Osteoblast (primary cell): ENCODE measurements around the gene COQ8B. TPM values are rescaled to one million over a fixed set of nuclear protein-coding genes. Genes with fewer than 3 reads are reported as not detected.

Source experiments
- DNase-seq: peaks from one replicate; pipeline ENCODE4 v3.0.0; 2011; ENCODE audit warnings: low spot score, mixed read lengths; ENCODE audit not compliant: insufficient read length; ENCODE audit errors: missing footprints
- H2AFZ ChIP-seq: 2 replicates; pipeline ENCODE4 v1.6.0; 2011; ENCODE audit warnings: mild to moderate bottlenecking, low read length
- H3K27ac ChIP-seq: 2 replicates; pipeline ENCODE4 v1.5.1; 2011; ENCODE audit warnings: mild to moderate bottlenecking, low read depth, low read length, moderate library complexity
- H3K27me3 ChIP-seq: 2 replicates; pipeline ENCODE4 v1.6.0; 2012; ENCODE audit warnings: mild to moderate bottlenecking, control low read depth, inconsistent platforms, low read length, moderate library complexity; ENCODE audit not compliant: insufficient read depth
- H3K36me3 ChIP-seq: 2 replicates; pipeline ENCODE4 v1.5.1; 2011; ENCODE audit warnings: mild to moderate bottlenecking, low read length, control low read depth, moderate library complexity; ENCODE audit not compliant: insufficient read depth
- H3K4me1 ChIP-seq: 2 replicates; pipeline ENCODE4 v1.5.1; 2011; ENCODE audit warnings: mild to moderate bottlenecking, low read length, control low read depth, moderate library complexity; ENCODE audit not compliant: insufficient read depth
- H3K4me2 ChIP-seq: 2 replicates; pipeline ENCODE4 v1.6.0; 2011; ENCODE audit warnings: mild to moderate bottlenecking, low read length; ENCODE audit not compliant: insufficient read depth
- H3K4me3 ChIP-seq: fragments of 200-600 bp; sonication (generic); 3 replicates; pipeline ENCODE4 v1.5.1; 2012; ENCODE audit warnings: mild to moderate bottlenecking, low read length, inconsistent platforms; ENCODE audit not compliant: insufficient read depth
- H3K79me2 ChIP-seq: 2 replicates; pipeline ENCODE4 v1.6.0; 2012; ENCODE audit warnings: mild to moderate bottlenecking, low read length, control low read depth, inconsistent platforms; ENCODE audit not compliant: insufficient read depth
- H3K9me3 ChIP-seq: 2 replicates; pipeline ENCODE4 v1.5.1; 2011; ENCODE audit warnings: low read depth, low read length, control low read depth
- H4K20me1 ChIP-seq: 2 replicates; pipeline ENCODE4 v1.6.0; 2012; ENCODE audit warnings: mild to moderate bottlenecking, low read length, control low read depth; ENCODE audit not compliant: insufficient read depth
- CTCF ChIP-seq: IDR thresholded peaks from 2 replicates; pipeline ENCODE4 v1.5.1; 2011; ENCODE audit warnings: mild to moderate bottlenecking, low read depth, low read length, moderate library complexity; ENCODE audit errors: extremely low read depth
- total RNA-seq: library from RNA; depleted of rRNA; stranded (reverse); fragments of >200 nt; gene quantifications from 2 replicates; pipeline ENCODE4 v1.2.3, GENCODE V29; 2012

Gene COQ8B
- total RNA-seq, 1 donor: 32.9 TPM

DNA sequence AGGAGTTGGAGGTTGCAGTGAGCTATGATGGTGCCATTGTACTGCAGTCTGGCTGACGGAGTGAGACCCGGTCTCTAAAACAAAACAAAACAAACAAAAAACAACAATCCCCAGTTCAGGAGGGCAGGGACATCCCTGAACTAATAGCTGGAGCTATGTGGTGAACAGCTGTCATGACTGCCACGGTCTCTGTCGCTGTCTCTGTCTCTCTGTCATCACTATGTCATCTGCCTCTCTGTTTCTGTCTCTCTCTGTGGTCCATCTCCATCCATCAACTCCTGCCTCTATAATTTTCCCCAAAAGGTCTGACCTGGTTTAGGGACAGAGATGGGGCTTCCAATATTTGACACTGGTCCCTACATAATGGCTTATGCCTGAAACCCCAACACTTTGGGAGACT is 7.6 kb upstream of the COQ8B start:
- no peak for TF ChIP-seq CTCF
- no peak overlapping the region for H3K4me2 ChIP-seq
- H3K4me1 ChIP-seq: peaks cover 24% of the 10 kb centered on the region
- H3K27ac ChIP-seq: no peak overlapping the region
- peaks cover 62% of the 10 kb centered on the region for H3K79me2 ChIP-seq
- no peaks in the 10 kb centered on the region for H3K9me3 ChIP-seq
- no peaks in the 10 kb centered on the region for H3K27me3 ChIP-seq
- H4K20me1 ChIP-seq: peaks cover 14% of the 10 kb centered on the region
- peaks cover 40% of the 10 kb centered on the region for H3K36me3 ChIP-seq
- DNase-seq: no peak
- no peak overlapping the region for H2AFZ ChIP-seq
- no peak overlapping the region for H3K4me3 ChIP-seq

DNA sequence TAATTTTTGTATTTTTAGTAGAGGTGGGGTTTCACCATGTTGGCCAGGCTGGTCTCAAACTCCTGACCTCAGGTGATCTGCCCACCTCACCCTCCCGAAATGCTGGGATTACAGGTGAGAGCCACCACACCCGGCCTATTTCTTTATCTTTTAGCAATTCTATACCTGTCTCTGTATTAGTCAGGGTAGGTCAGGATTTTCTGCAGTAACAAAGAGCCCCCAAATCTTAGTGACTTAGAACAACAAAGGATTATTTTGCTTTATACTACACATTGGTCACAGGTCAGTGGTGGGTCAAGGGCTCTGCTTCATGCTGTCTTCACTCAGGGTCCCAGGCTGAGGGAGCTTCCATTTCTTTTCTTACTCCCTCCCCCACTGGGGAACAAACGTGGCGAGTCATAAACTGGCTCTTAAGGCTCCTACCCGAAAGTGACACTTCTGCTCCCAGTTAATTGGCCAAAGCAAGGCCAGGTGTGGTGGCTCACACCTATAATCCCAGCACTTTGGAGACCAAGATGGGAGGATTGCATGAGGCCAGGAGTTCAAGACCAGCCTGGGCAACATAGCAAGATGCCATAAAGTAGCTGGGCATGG is 7.1 kb upstream of the COQ8B start:
- Histone ChIP-seq H4K20me1 (peaks cover 15% of the 10 kb centered on the region), H3K27me3 (no peaks in the 10 kb centered on the region), H3K4me2 (no peak overlapping the region), H3K79me2 (peaks cover 68% of the 10 kb centered on the region), H2AFZ (no peak overlapping the region), H3K4me1 (peaks cover 25% of the 10 kb centered on the region), H3K27ac (no peak overlapping the region), H3K4me3 (no peak overlapping the region), H3K9me3 (no peaks in the 10 kb centered on the region), H3K36me3 (peaks cover 40% of the 10 kb centered on the region)
- DNase-seq: no peak
- TF ChIP-seq CTCF: no peak

GRCh38 chr19:40721936-40722661 is 5.4 kb upstream of the COQ8B start:
- H4K20me1 ChIP-seq: peaks cover 15% of the 10 kb centered on the region
- H3K36me3 ChIP-seq: peaks cover 27% of the 10 kb centered on the region
- DNase-seq: peak; percentile 79
- peaks cover 83% of the 10 kb centered on the region for H3K79me2 ChIP-seq
- H3K27me3 ChIP-seq: no peaks in the 10 kb centered on the region
- H3K4me3 ChIP-seq: peak overlapping the region; percentile 16
- H3K9me3 ChIP-seq: no peaks in the 10 kb centered on the region
- TF ChIP-seq CTCF: no peak
- peak overlapping the region; percentile 50 for H3K4me2 ChIP-seq
- H3K27ac ChIP-seq: peak overlapping the region; percentile 33
- H3K4me1 ChIP-seq: peaks cover 35% of the 10 kb centered on the region
- no peak overlapping the region for H2AFZ ChIP-seq

- Histone ChIP-seq H3K36me3 (peaks cover 19% of the 10 kb centered on the region), H3K4me2 (peak overlapping the region; percentile 77), H4K20me1 (peaks cover 15% of the 10 kb centered on the region), H3K4me3 (no peak overlapping the region), H3K27ac (peak overlapping the region; percentile 56), H3K9me3 (no peaks in the 10 kb centered on the region), H3K4me1 (peaks cover 39% of the 10 kb centered on the region), H3K27me3 (no peaks in the 10 kb centered on the region), H3K79me2 (peaks cover 80% of the 10 kb centered on the region), H2AFZ (no peak overlapping the region)
- no peak for TF ChIP-seq CTCF
- peak; percentile 63 for DNase-seq
Observed at GRCh38 chr19:40721140-40721486, 4.4 kb upstream of the COQ8B start.
